HEK293T (cell line): ENCODE results near the gene LHX6.

Source experiments
- ARNT ChIP-seq: fragments of 450-650 bp; IDR thresholded peaks from 2 replicates; pipeline ENCODE4 v1.6.1; 2017; ENCODE audit warnings: mild to moderate bottlenecking
- ELF4 ChIP-seq: fragments of 450-650 bp; IDR thresholded peaks from 2 replicates; pipeline ENCODE4 v1.6.1; 2017; ENCODE audit warnings: antibody characterized with exemption
- FOXK2 ChIP-seq: fragments of 450-650 bp; IDR thresholded peaks from 2 replicates; pipeline ENCODE4 v1.6.1; 2016; ENCODE audit warnings: mild to moderate bottlenecking
- HDGF ChIP-seq: fragments of 450-650 bp; IDR thresholded peaks from 2 replicates; pipeline ENCODE4 v1.6.1; 2017; ENCODE audit warnings: antibody characterized with exemption, borderline replicate concordance
- NFRKB ChIP-seq: fragments of 450-650 bp; IDR thresholded peaks from 2 replicates; pipeline ENCODE4 v1.6.1; 2016; ENCODE audit warnings: mild to moderate bottlenecking, moderate library complexity
- PKNOX1 ChIP-seq: fragments of 450-650 bp; IDR thresholded peaks from 2 replicates; pipeline ENCODE4 v1.6.1; 2016
- SP1 ChIP-seq: fragments of 450-650 bp; IDR thresholded peaks from 2 replicates; pipeline ENCODE4 v1.6.1; 2017
- SUZ12 ChIP-seq: fragments of 450-650 bp; IDR thresholded peaks from 2 replicates; pipeline ENCODE4 v1.6.1; 2016; ENCODE audit warnings: mild to moderate bottlenecking
- TARDBP ChIP-seq: fragments of 450-650 bp; IDR thresholded peaks from 2 replicates; pipeline ENCODE4 v1.6.1; 2016

GRCh38 chr9:122162415-122162814 is 66.3 kb downstream of the LHX6 start:
- TF ChIP-seq SP1 (no peak), FOXK2 (no peak), ARNT (no peak), ELF4 (no peak), SUZ12 (no peak), HDGF (no peak), PKNOX1 (no peak), TARDBP (no peak), NFRKB (no peak)
